Endothelial cell (in vitro differentiated cells): Measurements from ENCODE around the gene TBX4. TPM values are rescaled to one million over a fixed set of nuclear protein-coding genes. Genes with fewer than 3 reads are reported as not detected.
A peak's percentile ranks its signal among the peaks of the same experiment; 100 is the strongest.

ENCODE experiments used
- DNase-seq: peaks from one replicate; pipeline ENCODE4 v3.0.0; 2021; ENCODE audit warnings: low spot score
- H3K27ac Mint-ChIP-seq: one replicate; pipeline ENCODE4 v1.8.0; 2021; ENCODE audit warnings: mixed read lengths, inconsistent platforms; ENCODE audit not compliant: unreplicated experiment
- H3K27me3 Mint-ChIP-seq: one replicate; pipeline ENCODE4 v1.8.0; 2021; ENCODE audit warnings: mild to moderate bottlenecking, moderate library complexity, mixed read lengths, inconsistent platforms; ENCODE audit not compliant: unreplicated experiment
- H3K36me3 Mint-ChIP-seq: one replicate; pipeline ENCODE4 v1.8.0; 2021; ENCODE audit warnings: mild to moderate bottlenecking, low read depth, mixed read lengths, inconsistent platforms; ENCODE audit not compliant: unreplicated experiment
- H3K4me1 Mint-ChIP-seq: one replicate; pipeline ENCODE4 v1.8.0; 2021; ENCODE audit warnings: mild to moderate bottlenecking, mixed read lengths, inconsistent platforms; ENCODE audit not compliant: unreplicated experiment
- H3K4me3 Mint-ChIP-seq: one replicate; pipeline ENCODE4 v1.8.0; 2021; ENCODE audit warnings: mild to moderate bottlenecking, mixed read lengths, inconsistent platforms; ENCODE audit not compliant: unreplicated experiment
- H3K9me3 Mint-ChIP-seq: one replicate; pipeline ENCODE4 v1.8.0; 2021; ENCODE audit warnings: mixed read lengths, inconsistent platforms; ENCODE audit not compliant: unreplicated experiment
- CTCF ChIP-seq: fragments of 200-600 bp; sonication (generic); IDR thresholded peaks from one replicate; pipeline ENCODE4 v1.5.0; 2021; ENCODE audit warnings: antibody characterized with exemption; ENCODE audit not compliant: unreplicated experiment
- total RNA-seq: library from RNA; stranded (reverse); fragmentation: NEBNext Ultra II Directional; extraction: Animal tissue kit (Norgen Biotek cat#: 25700); gene quantifications from one replicate; pipeline ENCODE4 v1.2.1, GENCODE V29; 2021; ENCODE audit not compliant: unreplicated experiment

Gene TBX4
- total RNA-seq, 1 donor from 2014 or later = 1.1 TPM

GRCh38 chr17:61458421-61459141 lies 6.4 kb downstream of the TBX4 start:
- peaks cover 49% of the 10 kb centered on the region for H3K4me1 Mint-ChIP-seq
- DNase-seq = no peak
- H3K36me3 Mint-ChIP-seq = peaks cover 11% of the 10 kb centered on the region
- no peak overlapping the region for H3K27ac Mint-ChIP-seq
- H3K4me3 Mint-ChIP-seq = no peak overlapping the region
- H3K9me3 Mint-ChIP-seq = peaks cover 3% of the 10 kb centered on the region
- TF ChIP-seq CTCF = no peak
- H3K27me3 Mint-ChIP-seq = peaks cover 59% of the 10 kb centered on the region

- no peak for DNase-seq
- TF ChIP-seq CTCF = no peak
- Mint-ChIP-seq H3K36me3 (peaks cover 4% of the 10 kb centered on the region), H3K27me3 (peaks cover 53% of the 10 kb centered on the region), H3K4me1 (peaks cover 44% of the 10 kb centered on the region), H3K27ac (no peak overlapping the region), H3K9me3 (peaks cover under 1% of the 10 kb centered on the region), H3K4me3 (no peak overlapping the region)
These were observed 7.1 kb downstream of the TBX4 start for GRCh38 chr17:61459142-61459809.

- Mint-ChIP-seq H3K4me1 (peaks cover 44% of the 10 kb centered on the region), H3K9me3 (no peaks in the 10 kb centered on the region), H3K27ac (no peak overlapping the region), H3K4me3 (no peak overlapping the region), H3K36me3 (peaks cover 4% of the 10 kb centered on the region), H3K27me3 (peaks cover 51% of the 10 kb centered on the region)
- TF ChIP-seq CTCF = no peak
- no peak for DNase-seq
These were observed 7.9 kb downstream of the TBX4 start for GRCh38 chr17:61459939-61460718.

GRCh38 chr17:61460796-61461585 lies 8.8 kb downstream of the TBX4 start:
- H3K4me1 Mint-ChIP-seq = peaks cover 41% of the 10 kb centered on the region
- no peak for DNase-seq
- H3K9me3 Mint-ChIP-seq = no peaks in the 10 kb centered on the region
- TF ChIP-seq CTCF = no peak
- H3K27me3 Mint-ChIP-seq = peaks cover 47% of the 10 kb centered on the region
- H3K27ac Mint-ChIP-seq = peak overlapping the region; percentile 15
- peak overlapping the region; percentile 26 for H3K4me3 Mint-ChIP-seq
- H3K36me3 Mint-ChIP-seq = peaks cover 4% of the 10 kb centered on the region
